C4-2B (cell line): ENCODE measurements around the gene MGMT.

ENCODE experiments used
- H3K27ac ChIP-seq: fragments of 450-650 bp; 2 replicates; pipeline ENCODE4 v1.5.1; 2017
- CTCF ChIP-seq: fragments of 450-650 bp; conservative IDR thresholded peaks from 2 replicates; pipeline ENCODE4 v1.5.1; 2017; ENCODE audit warnings: mild to moderate bottlenecking
- ZFX ChIP-seq: fragments of 450-650 bp; IDR thresholded peaks from 2 replicates; pipeline ENCODE4 v1.6.1; 2017

The MGMT gene

GRCh38 chr10:129793996-129794395 is 327.0 kb downstream of the MGMT start:
- no peak overlapping the region for H3K27ac ChIP-seq
- TF ChIP-seq ZFX (no peak), CTCF (no peak)

- TF ChIP-seq ZFX: no peak
- no peak for TF ChIP-seq CTCF
- no peak overlapping the region for H3K27ac ChIP-seq
These were observed 329.8 kb downstream of the MGMT start for GRCh38 chr10:129796710-129797420.

GRCh38 chr10:129799942-129800341 is 332.9 kb downstream of the MGMT start:
- TF ChIP-seq CTCF (no peak), ZFX (no peak)
- no peak overlapping the region for H3K27ac ChIP-seq

- TF ChIP-seq CTCF: no peak
- TF ChIP-seq ZFX: no peak
- no peak overlapping the region for H3K27ac ChIP-seq
These were observed 333.8 kb downstream of the MGMT start for GRCh38 chr10:129800796-129801340.

GRCh38 chr10:129807211-129807610 is 340.2 kb downstream of the MGMT start:
- TF ChIP-seq ZFX (no peak), CTCF (no peak)
- no peak overlapping the region for H3K27ac ChIP-seq

GRCh38 chr10:129808092-129808983 is 341.3 kb downstream of the MGMT start:
- TF ChIP-seq ZFX (no peak), CTCF (no peak)

GRCh38 chr10:129809431-129809830 is 342.4 kb downstream of the MGMT start:
- H3K27ac ChIP-seq: no peak overlapping the region
- TF ChIP-seq ZFX: no peak
- no peak for TF ChIP-seq CTCF

More at GRCh38 chr10:129808092-129808983, 341.3 kb downstream of the MGMT start:
- H3K27ac ChIP-seq: no peak overlapping the region
